GM23248 (cell line): ENCODE data around the gene YBX1. TPM values are rescaled to one million over a fixed set of nuclear protein-coding genes. Genes with fewer than 3 reads are reported as not detected.

Source experiments
- DNase-seq: peaks from one replicate; pipeline ENCODE4 v3.0.0-alpha.2; 2015
- H2AFZ ChIP-seq: fragments of 200-600 bp; sonication (generic); 2 replicates; pipeline ENCODE4 v1.6.1; 2016; ENCODE audit warnings: antibody characterized with exemption
- H3F3A ChIP-seq: fragments of 200-600 bp; sonication (generic); 2 replicates; pipeline ENCODE4 v1.6.1; 2016; ENCODE audit warnings: mild to moderate bottlenecking, antibody characterized with exemption, mixed run types; ENCODE audit not compliant: insufficient read depth
- H3K27ac ChIP-seq: fragments of 200-600 bp; sonication (generic); 2 replicates; pipeline ENCODE4 v1.5.1; 2016; ENCODE audit warnings: mild to moderate bottlenecking
- H3K27me3 ChIP-seq: fragments of 200-600 bp; sonication (generic); replicated peaks from 2 replicates; pipeline ENCODE4 v1.6.1; 2016; ENCODE audit warnings: mild to moderate bottlenecking; ENCODE audit not compliant: insufficient read depth
- H3K36me3 ChIP-seq: fragments of 200-600 bp; sonication (generic); 2 replicates; pipeline ENCODE4 v1.6.1; 2016; ENCODE audit warnings: low read depth, mild to moderate bottlenecking
- H3K4me1 ChIP-seq: fragments of 200-600 bp; sonication (generic); 2 replicates; pipeline ENCODE4 v1.6.1; 2016; ENCODE audit warnings: mild to moderate bottlenecking; ENCODE audit not compliant: insufficient read depth
- H3K4me2 ChIP-seq: fragments of 200-600 bp; sonication (generic); one replicate; pipeline ENCODE4 v1.6.1; 2016; ENCODE audit warnings: mild to moderate bottlenecking; ENCODE audit not compliant: unreplicated experiment
- H3K4me3 ChIP-seq: fragments of 200-600 bp; sonication (generic); 2 replicates; pipeline ENCODE4 v1.5.1; 2016; ENCODE audit warnings: mild to moderate bottlenecking
- H3K79me2 ChIP-seq: fragments of 200-600 bp; sonication (generic); 2 replicates; pipeline ENCODE4 v1.6.1; 2016; ENCODE audit warnings: mild to moderate bottlenecking; ENCODE audit not compliant: insufficient read depth
- H3K9ac ChIP-seq: fragments of 200-600 bp; sonication (generic); 2 replicates; pipeline ENCODE4 v1.6.1; 2016; ENCODE audit warnings: mild to moderate bottlenecking
- H3K9me2 ChIP-seq: fragments of 200-600 bp; sonication (generic); 2 replicates; pipeline ENCODE4 v1.6.1; 2016; ENCODE audit warnings: mixed run types, mild to moderate bottlenecking, moderate library complexity; ENCODE audit not compliant: insufficient read depth
- H3K9me3 ChIP-seq: fragments of 200-600 bp; sonication (generic); one replicate; pipeline ENCODE4 v1.6.1; 2017; ENCODE audit warnings: low read depth
- H4K20me1 ChIP-seq: fragments of 200-600 bp; sonication (generic); 2 replicates; pipeline ENCODE4 v1.6.0; 2016; ENCODE audit not compliant: insufficient read depth
- EZH2 ChIP-seq: fragments of 200-600 bp; sonication (generic); IDR thresholded peaks from 2 replicates; pipeline ENCODE4 v1.6.1; 2018; ENCODE audit warnings: antibody characterized with exemption, mild to moderate bottlenecking; ENCODE audit not compliant: insufficient read depth, poor library complexity, severe bottlenecking
- EZH2phosphoT487 ChIP-seq: fragments of 200-600 bp; sonication (generic); IDR thresholded peaks from 2 replicates; pipeline ENCODE4 v1.6.1; 2018; ENCODE audit warnings: antibody characterized with exemption, moderate library complexity, mild to moderate bottlenecking, low read depth; ENCODE audit not compliant: insufficient read depth
- WGBS, 2 experiments: methylation state at CpG; one replicate each; pipeline ENCODE4 v1.1.6; 2015 to 2017; ENCODE audit warnings: low lambda C conversion rate in 2 of 2, low coverage in 1 of 2; ENCODE audit errors: missing lambda C conversion rate in 2 of 2; 5-methylcytosine and 5-hydroxymethylcytosine counted together
- in situ Hi-C: fragments of 300-500 bp; cut with MboI; formaldehyde crosslinking; loops from 2 replicates; pipeline ENCODE4 v1.15.0; 2020
- polyA plus RNA-seq: library from polyadenylated mRNA; unstranded; fragments of >200 nt; fragmentation: Nextera tagmentation; extraction: Ambion mirVana; gene quantifications from 2 replicates; pipeline ENCODE4 v1.2.1, GENCODE V29; 2016
- total RNA-seq: library from RNA; depleted of rRNA; stranded (reverse); fragments of >200 nt; shearing (Covaris generic); gene quantifications from 2 replicates; pipeline ENCODE4 v1.2.3, GENCODE V29; 2014

Gene YBX1
- total and polyA plus RNA-seq, 2 experiments from 2014 or later = 480 to 762 TPM

GRCh38 chr1:42737986-42738677 is 55.9 kb downstream of the YBX1 start:
- in situ Hi-C loops = no loop called here
- Histone ChIP-seq H4K20me1 (no peaks in the 10 kb centered on the region), H3K9ac (no peak overlapping the region), H3K4me2 (no peak overlapping the region), H2AFZ (no peak overlapping the region), H3K27ac (no peak overlapping the region), H3K4me1 (no peaks in the 10 kb centered on the region), H3K9me2 (no peaks in the 10 kb centered on the region), H3K27me3 (no peaks in the 10 kb centered on the region), H3K4me3 (no peak overlapping the region), H3K36me3 (no peaks in the 10 kb centered on the region), H3K79me2 (no peaks in the 10 kb centered on the region), H3K9me3 (no peaks in the 10 kb centered on the region), H3F3A (no peaks in the 10 kb centered on the region)
- DNase-seq = no peak
- 70 to 79% methylated on average over 14 to 21 of the region's 21 CpGs for WGBS, 2 experiments
- no peak for TF ChIP-seq EZH2
- no peak for TF ChIP-seq EZH2phosphoT487

DNA sequence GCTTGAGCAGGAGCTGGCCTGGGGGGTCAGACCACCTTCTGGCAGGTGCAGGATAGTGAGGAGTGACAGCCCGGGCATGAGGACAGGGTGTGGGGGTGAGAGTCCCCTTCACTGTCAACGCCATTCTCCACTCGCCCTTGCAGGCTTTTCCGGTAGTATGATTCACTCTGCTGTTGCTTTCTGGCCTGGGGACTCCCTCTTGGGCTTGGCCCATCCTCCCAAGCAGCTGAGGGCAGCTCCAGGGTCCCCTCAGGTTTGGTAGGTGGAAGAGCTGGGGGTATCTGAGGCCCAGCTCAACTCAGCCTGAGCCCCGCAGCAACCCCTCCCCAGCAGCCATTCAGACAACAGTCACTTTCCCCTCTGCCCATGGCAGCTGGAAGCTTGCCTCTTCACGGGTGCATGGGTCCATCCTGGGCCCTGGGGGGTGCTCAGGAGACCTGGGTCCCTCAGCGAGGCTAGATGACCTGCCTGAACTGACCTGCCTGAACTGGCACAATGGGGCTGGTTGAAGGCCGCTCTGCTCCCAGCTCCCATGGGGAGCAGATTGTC is 56.5 kb downstream of the YBX1 start:
- no peak overlapping the region for H3K4me2 ChIP-seq
- H3K36me3 ChIP-seq = no peaks in the 10 kb centered on the region
- H3F3A ChIP-seq = 0 out of 2 replicates have a peak, but pooled peaks cover under 1% of the 10 kb centered on the region
- H3K9me3 ChIP-seq = no peaks in the 10 kb centered on the region
- H3K27me3 ChIP-seq = no peaks in the 10 kb centered on the region
- WGBS, 2 experiments = 80 to 91% methylated on average over 6 to 8 of the region's 8 CpGs
- no peaks in the 10 kb centered on the region for H3K4me1 ChIP-seq
- no peak overlapping the region for H3K4me3 ChIP-seq
- DNase-seq = no peak
- no peak overlapping the region for H3K9ac ChIP-seq
- H3K27ac ChIP-seq = no peak overlapping the region
- H3K79me2 ChIP-seq = no peaks in the 10 kb centered on the region
- in situ Hi-C loops = no loop called here
- TF ChIP-seq EZH2phosphoT487 (no peak), EZH2 (no peak)
- H2AFZ ChIP-seq = no peak overlapping the region
- no peaks in the 10 kb centered on the region for H3K9me2 ChIP-seq
- no peaks in the 10 kb centered on the region for H4K20me1 ChIP-seq

DNA sequence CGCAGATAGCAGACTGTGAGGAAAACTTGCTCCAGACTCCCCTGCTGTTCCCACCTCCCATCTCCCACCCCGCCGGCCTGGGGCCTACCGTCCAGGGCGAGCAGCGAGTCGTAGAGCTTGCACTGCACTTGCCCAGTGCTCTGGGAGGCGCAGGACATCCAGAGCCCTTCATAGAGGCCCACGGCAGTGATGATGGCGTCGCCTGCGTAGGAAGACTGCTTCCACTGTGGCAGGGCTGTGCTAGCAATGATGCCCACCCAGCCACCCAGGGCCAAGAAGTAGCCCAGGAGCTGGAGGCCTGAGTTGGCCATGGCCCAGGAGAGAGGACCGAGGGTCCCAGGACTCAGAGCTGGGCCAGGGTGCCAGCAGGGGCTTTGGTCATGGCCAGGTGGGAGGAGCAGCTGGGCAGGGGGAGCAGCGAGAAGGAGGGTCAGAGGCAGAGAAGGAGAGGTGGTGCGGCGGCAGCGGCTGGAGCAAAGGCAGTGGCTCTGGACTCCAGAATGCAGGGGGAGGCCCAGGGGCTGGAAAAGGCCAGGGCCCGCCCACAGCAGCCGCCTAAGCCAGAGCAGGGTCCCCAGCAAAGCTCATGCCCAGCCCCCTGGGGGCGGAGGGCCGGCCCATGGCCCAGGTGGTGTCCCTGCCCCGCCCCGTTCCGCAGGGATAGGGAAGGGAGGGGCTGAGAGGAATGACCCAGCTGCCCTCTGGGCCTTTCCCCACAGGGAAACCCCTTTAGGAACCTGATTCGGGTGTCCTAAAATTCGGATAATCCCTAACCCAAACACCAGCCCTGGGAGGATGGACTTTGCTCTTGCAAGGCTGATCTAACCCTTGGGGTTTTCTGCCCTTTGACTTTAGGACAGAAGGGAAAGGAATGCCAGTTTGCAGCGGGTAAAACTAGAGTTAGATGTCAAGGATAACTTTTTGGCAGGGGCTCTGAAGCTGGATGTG is 57.8 kb downstream of the YBX1 start, which contains the start of gene CLDN19:
TSS of gene CLDN19 (minus strand) at position 484 of the 948 bp plus-strand sequence. CDS start at position 311, 173 bp downstream.
- Histone ChIP-seq H3K27me3 (no peaks in the 10 kb centered on the region), H3F3A (peaks cover 13% of the 10 kb centered on the region; the same call in 1 of the 2 replicates), H3K36me3 (no peaks in the 10 kb centered on the region), H3K4me1 (no peaks in the 10 kb centered on the region), H4K20me1 (no peaks in the 10 kb centered on the region), H3K4me3 (no peak within 1 kb of the TSS), H3K79me2 (no peaks in the 10 kb centered on the region), H3K27ac (no peak within 1 kb of the TSS), H3K4me2 (no peak within 1 kb of the TSS), H3K9ac (no peak within 1 kb of the TSS), H2AFZ (no peak within 1 kb of the TSS), H3K9me3 (no peaks in the 10 kb centered on the region), H3K9me2 (no peaks in the 10 kb centered on the region)
- DNase-seq = no peak
- in situ Hi-C loops = no loop called here
- TF ChIP-seq EZH2 (no peak), EZH2phosphoT487 (no peak)
- WGBS, 2 experiments = 71 to 73% methylated on average over 19 to 22 of the region's 27 CpGs

GRCh38 chr1:42740851-42741580 is 58.8 kb downstream of the YBX1 start:
- Histone ChIP-seq H3K79me2 (no peaks in the 10 kb centered on the region), H3F3A (peaks cover 15% of the 10 kb centered on the region), H4K20me1 (no peaks in the 10 kb centered on the region), H3K4me1 (no peaks in the 10 kb centered on the region), H3K27ac (no peak overlapping the region), H3K4me3 (no peak overlapping the region), H3K4me2 (no peak overlapping the region), H3K9me2 (no peaks in the 10 kb centered on the region), H3K9ac (no peak overlapping the region), H3K36me3 (peaks cover 4% of the 10 kb centered on the region; the same call in 1 of the 2 replicates), H3K9me3 (no peaks in the 10 kb centered on the region), H3K27me3 (no peaks in the 10 kb centered on the region), H2AFZ (no peak overlapping the region)
- WGBS, 2 experiments = 64 to 66% methylated on average over 15 to 19 of the region's 19 CpGs
- TF ChIP-seq EZH2phosphoT487 = no peak
- no peak for TF ChIP-seq EZH2
- DNase-seq = no peak
- in situ Hi-C loops = no loop called here
